Thyroid gland (tissue), 4 donors: ENCODE data around the gene SMARCD1. TPM values are rescaled to one million over a fixed set of nuclear protein-coding genes. Genes with fewer than 3 reads are reported as not detected.

Experiments used
- DNase-seq, 2 donors: peaks; one replicate each; pipeline ENCODE4 v3.0.0-alpha.2; 2019
- H3K27ac ChIP-seq, 3 donors: fragments of 200-600 bp; sonication (generic); 1 replicate in 2 of 3; 2 replicates in 1 of 3; pipeline ENCODE4 v1.5.1; 2016 to 2019; ENCODE audit warnings: mild to moderate bottlenecking in 1 of 3, moderate library complexity in 1 of 3
- H3K27me3 ChIP-seq: fragments of 200-600 bp; sonication (generic); one replicate; pipeline ENCODE4 v1.5.1; 2019
- H3K36me3 ChIP-seq, 2 donors: fragments of 200-600 bp; sonication (generic); one replicate each; pipeline ENCODE4 v1.5.1; 2016 to 2019
- H3K4me1 ChIP-seq, 2 donors: fragments of 200-600 bp; sonication (generic); one replicate each; pipeline ENCODE4 v1.5.1; 2017 to 2019
- H3K4me3 ChIP-seq, 3 donors: fragments of 200-600 bp; sonication (generic); replicated peaks in 1 of 3; 1 replicate in 2 of 3; 2 replicates in 1 of 3; pipeline ENCODE4 v1.5.1; 2016; ENCODE audit warnings: mild to moderate bottlenecking in 1 of 3
- H3K9me3 ChIP-seq: fragments of 200-600 bp; sonication (generic); one replicate; pipeline ENCODE4 v1.5.1; 2017
- POLR2A ChIP-seq, 2 donors: fragments of 450-650 bp; IDR thresholded peaks; one replicate each; pipeline ENCODE4 v1.6.1; 2017; ENCODE audit warnings: antibody characterized with exemption in 2 of 2, mild to moderate bottlenecking in 2 of 2, moderate library complexity in 1 of 2
- WGBS, 2 donors: methylation state at CpG; one replicate each; pipeline ENCODE4 v1.1.5; 2017; 5-methylcytosine and 5-hydroxymethylcytosine counted together
- intact Hi-C: fragments of 100-400 bp; cut with DNase I; formaldehyde crosslinking; loops from one replicate; pipeline ENCODE4 v1.15.1; 2023
- total RNA-seq, 4 donors: library from RNA; depleted of rRNA; stranded (reverse); fragments of >200 nt; gene quantifications; one replicate each; pipeline ENCODE4 v1.2.3, GENCODE V29; 2016
- TF ChIP-seq, protein P1 (sequence below), 6 experiments: fragments of 200-600 bp in 3 of 6; fragments of 450-650 bp in 3 of 6; sonication (generic) in 3 of 6; IDR thresholded peaks; one replicate each; pipeline ENCODE4 v1.5.1; 2016 to 2019; ENCODE audit warnings: antibody characterized with exemption in 6 of 6, mild to moderate bottlenecking in 2 of 6, inconsistent platforms in 1 of 6, moderate library complexity in 1 of 6

The SMARCD1 gene
- total RNA-seq, 4 donors from 2014 or later, result 67.2 to 92.9 (median 74.7) TPM

DNA sequence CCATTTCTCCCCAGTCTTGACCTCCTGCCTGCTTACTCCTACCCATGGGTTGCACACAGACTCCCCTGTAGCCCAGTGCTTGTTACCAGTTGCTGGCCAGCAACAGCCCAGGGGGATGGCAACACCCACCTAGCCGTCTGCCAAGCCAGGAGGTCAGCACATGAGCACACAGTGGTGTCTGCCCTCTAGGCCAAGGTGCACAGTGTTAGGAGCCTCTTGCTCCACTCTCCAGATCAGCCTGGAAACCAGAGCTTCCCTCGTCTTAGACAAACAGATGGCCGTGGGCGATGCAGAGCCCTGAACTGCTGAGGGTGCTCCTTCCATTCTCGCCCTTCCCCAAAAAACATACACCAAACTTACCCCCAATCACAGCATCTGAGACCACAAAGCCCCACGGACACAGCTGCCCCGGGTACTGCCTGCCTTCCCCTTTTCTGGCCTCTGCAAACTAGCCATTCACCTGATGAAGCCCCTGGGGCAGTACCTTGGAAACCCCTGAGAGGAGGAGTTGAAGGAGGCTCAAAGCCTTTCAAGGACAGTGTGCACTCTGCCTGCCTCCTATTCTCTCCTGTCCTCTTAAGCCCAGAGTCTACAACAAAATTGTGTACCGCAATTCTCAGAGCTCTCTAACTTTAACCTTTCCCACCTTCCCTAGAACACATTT, 17.6 kb downstream of the SMARCD1 start:
- Histone ChIP-seq H3K4me1 (peaks cover 10 to 13% of the 10 kb centered on the region in 2 donors), H3K36me3 (peaks cover 22 to 24% of the 10 kb centered on the region in 2 donors), H3K9me3 (no peaks in the 10 kb centered on the region), H3K27me3 (no peaks in the 10 kb centered on the region), H3K4me3 (no peak overlapping the region), H3K27ac (no peak overlapping the region)
- 79 to 83% methylated on average over 7 to 8 of the region's 8 CpGs for WGBS, 2 donors
- intact Hi-C loops, result loop anchor here (10.0 kb wide), 1 partner anchor 212 kb away; no protein-coding TSS in a partner anchor
- no peak for TF ChIP-seq POLR2A (IDR thresholded peaks at IDR 0.05)
- TF ChIP-seq, protein P1, sequence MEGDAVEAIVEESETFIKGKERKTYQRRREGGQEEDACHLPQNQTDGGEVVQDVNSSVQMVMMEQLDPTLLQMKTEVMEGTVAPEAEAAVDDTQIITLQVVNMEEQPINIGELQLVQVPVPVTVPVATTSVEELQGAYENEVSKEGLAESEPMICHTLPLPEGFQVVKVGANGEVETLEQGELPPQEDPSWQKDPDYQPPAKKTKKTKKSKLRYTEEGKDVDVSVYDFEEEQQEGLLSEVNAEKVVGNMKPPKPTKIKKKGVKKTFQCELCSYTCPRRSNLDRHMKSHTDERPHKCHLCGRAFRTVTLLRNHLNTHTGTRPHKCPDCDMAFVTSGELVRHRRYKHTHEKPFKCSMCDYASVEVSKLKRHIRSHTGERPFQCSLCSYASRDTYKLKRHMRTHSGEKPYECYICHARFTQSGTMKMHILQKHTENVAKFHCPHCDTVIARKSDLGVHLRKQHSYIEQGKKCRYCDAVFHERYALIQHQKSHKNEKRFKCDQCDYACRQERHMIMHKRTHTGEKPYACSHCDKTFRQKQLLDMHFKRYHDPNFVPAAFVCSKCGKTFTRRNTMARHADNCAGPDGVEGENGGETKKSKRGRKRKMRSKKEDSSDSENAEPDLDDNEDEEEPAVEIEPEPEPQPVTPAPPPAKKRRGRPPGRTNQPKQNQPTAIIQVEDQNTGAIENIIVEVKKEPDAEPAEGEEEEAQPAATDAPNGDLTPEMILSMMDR (IDR thresholded peaks at IDR 0.05), result no peak
- DNase-seq, result no peak

DNA sequence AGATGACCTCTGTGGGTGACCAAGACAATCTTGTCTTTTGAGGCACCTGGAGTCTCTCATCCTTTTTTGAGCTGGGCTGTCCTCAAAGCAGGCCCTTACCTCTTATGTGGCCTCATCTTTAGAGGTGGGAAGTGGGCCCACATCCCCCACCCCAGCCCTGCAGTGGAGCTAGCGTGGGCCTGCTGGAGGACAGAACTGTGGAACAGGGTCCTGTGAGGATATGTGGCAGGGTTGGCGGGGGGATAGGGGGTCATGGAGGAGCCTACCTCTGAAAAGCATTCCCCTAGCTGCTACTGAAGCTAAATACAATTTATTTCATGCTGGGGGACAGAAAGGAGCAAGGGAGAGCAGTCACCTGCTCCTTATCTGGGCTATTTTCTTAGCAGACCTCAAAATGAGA, 18.2 kb downstream of the SMARCD1 start:
- peak overlapping the region in 1 of 3 donors; percentile 39 for H3K27ac ChIP-seq
- 100% methylated on average over 2 of the region's 2 CpGs for WGBS, 2 donors
- no peak for DNase-seq
- intact Hi-C loops, result loop anchor here (10.0 kb wide), 1 partner anchor 211 kb away; no protein-coding TSS in a partner anchor
- H3K27me3 ChIP-seq, result no peaks in the 10 kb centered on the region
- no peak overlapping the region for H3K4me3 ChIP-seq
- H3K9me3 ChIP-seq, result no peaks in the 10 kb centered on the region
- H3K4me1 ChIP-seq, result peaks cover 10 to 13% of the 10 kb centered on the region in 2 donors
- peaks cover 16 to 19% of the 10 kb centered on the region in 2 donors for H3K36me3 ChIP-seq
- TF ChIP-seq, protein P1 (IDR thresholded peaks at IDR 0.05), result no peak
- TF ChIP-seq POLR2A (IDR thresholded peaks at IDR 0.05), result no peak

DNA sequence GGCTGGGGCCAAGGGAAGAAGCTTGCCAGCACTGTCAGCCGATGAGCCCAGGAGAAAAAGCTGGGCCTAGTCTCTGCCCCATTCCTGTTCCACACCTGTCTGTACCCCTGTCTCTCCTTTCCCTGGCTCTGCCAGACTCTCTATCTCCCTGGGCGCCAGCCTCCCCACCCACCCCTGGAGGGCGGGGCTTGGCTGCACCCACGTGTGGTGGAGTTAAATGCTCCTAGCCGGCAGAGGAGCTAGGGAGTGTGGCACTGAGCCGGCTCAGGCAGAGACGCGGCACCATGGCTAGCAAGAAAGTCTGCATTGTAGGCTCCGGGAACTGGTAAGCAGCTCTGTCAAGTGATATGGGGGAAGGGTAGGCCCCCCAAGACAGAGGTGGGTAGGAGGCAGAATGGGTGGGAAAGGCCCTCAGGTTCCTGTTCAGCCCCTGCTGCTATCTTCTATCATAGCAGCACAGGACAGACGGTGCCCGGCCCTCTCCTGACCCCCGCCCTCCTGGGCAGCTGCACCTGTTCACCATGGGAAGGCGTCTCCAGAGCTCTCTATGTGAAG, 18.7 kb downstream of the SMARCD1 start, which contains the start of gene GPD1:
Gene GPD1 (plus strand): TSS at position 242 of the 555 bp plus-strand sequence. CDS start 43 bp downstream, at position 285.
- DNase-seq, result peak; percentile 90 to 92
- peak in 1 of 2 donors; percentile 73 for TF ChIP-seq POLR2A (IDR thresholded peaks at IDR 0.05)
- TF ChIP-seq, protein P1 (IDR thresholded peaks at IDR 0.05), result peak in 2 of 6 experiments; percentile 12 to 25
- Histone ChIP-seq H3K27me3 (no peaks in the 10 kb centered on the region), H3K4me1 (peaks cover 10 to 13% of the 10 kb centered on the region in 2 donors), H3K27ac (peak within 1 kb of the TSS in 1 of 3 donors; percentile 39), H3K9me3 (no peaks in the 10 kb centered on the region), H3K36me3 (peaks cover 11 to 14% of the 10 kb centered on the region in 2 donors), H3K4me3 (no peak within 1 kb of the TSS)
- intact Hi-C loops, result loop anchor here (10.0 kb wide), 1 partner anchor 211 kb away; no protein-coding TSS in a partner anchor
- 10 to 12% methylated on average over 10 to 11 of the region's 13 CpGs for WGBS, 2 donors

DNA sequence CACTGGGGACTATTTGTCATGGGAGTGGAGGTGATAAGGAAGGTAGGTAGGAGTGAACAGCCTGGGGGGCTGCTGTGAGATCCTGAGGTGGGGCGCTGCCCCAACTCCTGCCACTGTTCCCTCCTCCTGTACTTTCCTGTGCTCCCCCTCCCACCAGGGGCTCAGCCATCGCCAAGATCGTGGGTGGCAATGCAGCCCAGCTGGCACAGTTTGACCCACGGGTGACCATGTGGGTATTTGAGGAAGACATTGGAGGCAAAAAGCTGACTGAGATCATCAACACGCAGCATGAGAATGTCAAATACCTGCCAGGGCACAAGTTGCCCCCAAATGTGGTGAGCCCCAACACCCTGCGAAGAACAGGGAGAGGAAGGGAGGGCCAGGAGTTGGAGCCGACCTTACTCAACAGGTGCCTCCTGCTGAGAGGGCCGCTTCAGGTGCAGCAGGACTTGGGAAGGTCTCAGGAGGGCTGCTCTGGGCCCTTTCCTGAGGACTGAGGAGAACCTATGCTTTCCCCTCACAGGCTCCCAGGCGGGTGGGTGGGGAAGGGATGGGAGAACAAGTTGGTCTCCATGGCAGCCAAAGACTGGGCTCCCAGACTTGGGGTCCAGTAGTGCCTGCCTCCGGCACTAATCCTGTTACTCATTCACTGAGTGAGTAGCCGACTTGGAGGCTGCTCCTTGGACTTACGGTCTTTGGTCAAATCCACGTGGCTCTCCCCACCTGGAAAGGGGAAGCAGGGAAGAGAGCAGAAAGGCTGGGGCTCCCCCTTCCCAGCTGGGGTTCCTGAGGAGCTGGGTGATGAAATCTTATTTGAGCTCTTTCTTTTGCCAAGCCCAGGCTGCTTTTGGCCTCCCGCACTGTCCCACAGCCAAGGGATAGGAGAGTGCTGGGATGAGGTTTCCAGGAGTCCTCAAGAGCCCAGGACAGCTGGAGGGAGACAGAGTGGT, 19.6 kb downstream of the SMARCD1 start:
- no peak for DNase-seq
- Histone ChIP-seq H3K36me3 (peaks cover 3 to 5% of the 10 kb centered on the region in 2 donors), H3K4me3 (no peak overlapping the region), H3K27ac (no peak overlapping the region), H3K9me3 (no peaks in the 10 kb centered on the region), H3K4me1 (peaks cover 10 to 20% of the 10 kb centered on the region in 2 donors), H3K27me3 (no peaks in the 10 kb centered on the region)
- 86 to 88% methylated on average over 11 to 13 of the region's 14 CpGs for WGBS, 2 donors
- intact Hi-C loops, result loop anchor here (10.0 kb wide), 1 partner anchor 210 kb away; no protein-coding TSS in a partner anchor
- TF ChIP-seq POLR2A (IDR thresholded peaks at IDR 0.05), result no peak
- TF ChIP-seq, protein P1 (IDR thresholded peaks at IDR 0.05), result no peak
